GM12878 (cell line): ENCODE data around the gene TET2. TPM values are rescaled to one million over a fixed set of nuclear protein-coding genes. Genes with fewer than 3 reads are reported as not detected.

Experiments used
- ATAC-seq: fragments of 200-7000 bp; cut with Tn5 transposase; 3 replicates; pipeline ENCODE4 v1.9.1; 2020; ENCODE audit warnings: mild to moderate bottlenecking, moderate library complexity
- BruUV-seq: library from RNA; stranded (reverse); fragments of 400-500 nt; replicated peaks from 2 replicates; lab custom pipeline; 2021; lab: Mats Ljungman, UMichigan
- CTCF ChIA-PET: fragments of 300-600 bp; sonication (Branson Sonifier 250); formaldehyde crosslinking; extraction: SDS; loops from one replicate; lab custom pipeline; 2021; ENCODE audit warnings: inconsistent platforms; lab: Yijun Ruan, JAX
- POLR2A ChIA-PET: fragments of 350-600 bp; formaldehyde crosslinking; extraction: SDS; loops from one replicate; lab custom pipeline; 2021; ENCODE audit warnings: inconsistent platforms; lab: Charles Lee
- RAD21 ChIA-PET: fragments of 300-600 bp; sonication (Branson Sonifier 250); formaldehyde crosslinking; loops from one replicate; lab custom pipeline; 2023; ENCODE audit warnings: antibody characterized with exemption; ENCODE audit not compliant: unreplicated experiment; lab: Charles Lee
- SMC1A ChIA-PET: fragments of 300-600 bp; sonication (Branson Sonifier 250); formaldehyde crosslinking; loops from one replicate; lab custom pipeline; 2023; ENCODE audit not compliant: unreplicated experiment, uncharacterized antibody; lab: Charles Lee
- DNase-seq: peaks from one replicate; pipeline ENCODE4 v3.0.0-alpha.2; 2011; ENCODE audit warnings: low read depth, low spot score
- FAIRE-seq: peaks from 3 replicates; lab custom pipeline; 2011; peaks lifted over from hg19 to GRCh38; lab: Jason Lieb, UNC
- H2AFZ ChIP-seq: 2 replicates; pipeline ENCODE4 v1.6.0; 2011; ENCODE audit warnings: low read depth, low read length, control low read depth; ENCODE audit not compliant: control insufficient read depth
- H3K27ac ChIP-seq: 2 replicates; pipeline ENCODE4 v1.5.1; 2011; ENCODE audit warnings: control low read depth; ENCODE audit not compliant: control insufficient read depth, insufficient read depth
- H3K27me3 ChIP-seq, 2 experiments: replicated peaks in 1 of 2; 2 replicates each; pipeline versions ENCODE4 v1.6.0 to v1.6.1; 2011; ENCODE audit warnings: low read length in 1 of 2; ENCODE audit not compliant: control insufficient read depth in 2 of 2, insufficient read depth in 2 of 2
- H3K36me3 ChIP-seq, 2 experiments: 2 replicates each; pipeline ENCODE4 v1.5.1; 2011; ENCODE audit warnings: low read length in 1 of 2; ENCODE audit not compliant: control insufficient read depth in 2 of 2, insufficient read depth in 2 of 2
- H3K4me1 ChIP-seq: 2 replicates; pipeline ENCODE4 v1.6.1; 2011; ENCODE audit warnings: mild to moderate bottlenecking, low read length, moderate library complexity, mixed read lengths; ENCODE audit not compliant: control insufficient read depth, insufficient read depth
- H3K4me2 ChIP-seq: 2 replicates; pipeline ENCODE4 v1.6.0; 2011; ENCODE audit warnings: control low read depth; ENCODE audit not compliant: control insufficient read depth, insufficient read depth
- H3K4me3 ChIP-seq: fragments of 200-600 bp; sonication (generic); 2 replicates; pipeline ENCODE4 v1.5.1; 2016
- H3K79me2 ChIP-seq: 2 replicates; pipeline ENCODE4 v1.6.0; 2011; ENCODE audit warnings: low read length; ENCODE audit not compliant: control insufficient read depth, insufficient read depth
- H3K9ac ChIP-seq: 2 replicates; pipeline ENCODE4 v1.8.0; 2011; ENCODE audit warnings: low read length, control low read depth, mixed read lengths; ENCODE audit not compliant: control insufficient read depth, insufficient read depth
- H3K9me3 ChIP-seq: replicated peaks from 3 replicates; pipeline ENCODE4 v1.5.1; 2011; ENCODE audit warnings: mild to moderate bottlenecking, low read length; ENCODE audit not compliant: control insufficient read depth, insufficient read depth
- H4K20me1 ChIP-seq: 2 replicates; pipeline ENCODE4 v1.6.0; 2011; ENCODE audit not compliant: control insufficient read depth, insufficient read depth
- ATF3 ChIP-seq: IDR thresholded peaks from 2 replicates; pipeline ENCODE4 v1.6.1; 2011; ENCODE audit warnings: low read depth, mild to moderate bottlenecking, low read length, moderate library complexity, borderline replicate concordance; ENCODE audit errors: extremely low read depth
- ATF7 ChIP-seq: fragments of 450-650 bp; IDR thresholded peaks from 2 replicates; pipeline ENCODE4 v1.6.1; 2016; ENCODE audit warnings: low read depth, mild to moderate bottlenecking
- CBFB ChIP-seq: IDR thresholded peaks from 2 replicates; pipeline ENCODE4 v1.6.1; 2016; ENCODE audit warnings: antibody characterized with exemption, low read depth
- CBX3 ChIP-seq: fragments of 200-600 bp; sonication (generic); IDR thresholded peaks from 2 replicates; pipeline ENCODE4 v1.6.1; 2016; ENCODE audit warnings: low read depth, borderline replicate concordance
- CEBPB ChIP-seq, 2 experiments: fragments of 150-350 bp in 1 of 2; IDR thresholded peaks; 2 replicates each; pipeline ENCODE4 v1.6.1; 2012 to 2014; ENCODE audit warnings: low read depth in 2 of 2, low read length in 2 of 2, borderline replicate concordance in 1 of 2, inconsistent platforms in 1 of 2
- CHD4 ChIP-seq: fragments of 200-600 bp; sonication (generic); IDR thresholded peaks from 2 replicates; pipeline ENCODE4 v1.6.1; 2016; ENCODE audit warnings: mild to moderate bottlenecking
- CREB1 ChIP-seq: IDR thresholded peaks from 2 replicates; pipeline ENCODE4 v1.6.1; 2012; ENCODE audit warnings: low read depth, mild to moderate bottlenecking, inconsistent platforms
- EED ChIP-seq: sonication (generic); IDR thresholded peaks from 2 replicates; pipeline ENCODE4 v1.6.1; 2016; ENCODE audit warnings: antibody characterized with exemption, low read depth
- ELK1 ChIP-seq: IDR thresholded peaks from 2 replicates; pipeline ENCODE4 v1.6.1; 2012; ENCODE audit warnings: low read depth, low read length, improper control_type of control experiment
- MEF2B ChIP-seq: fragments of 450-650 bp; IDR thresholded peaks from 2 replicates; pipeline ENCODE4 v1.6.1; 2018; ENCODE audit warnings: mild to moderate bottlenecking, moderate library complexity; ENCODE audit not compliant: partially characterized antibody, poor library complexity, severe bottlenecking
- MTA2 ChIP-seq: fragments of 450-650 bp; IDR thresholded peaks from 2 replicates; pipeline ENCODE4 v1.6.1; 2016; ENCODE audit warnings: low read depth, mild to moderate bottlenecking, moderate library complexity
- MYB ChIP-seq: fragments of 150-350 bp; IDR thresholded peaks from 2 replicates; pipeline ENCODE4 v1.6.1; 2014; ENCODE audit warnings: mild to moderate bottlenecking, low read depth, low read length, borderline replicate concordance
- MYC ChIP-seq: IDR thresholded peaks from 2 replicates; pipeline ENCODE4 v1.6.1; 2011; ENCODE audit warnings: mild to moderate bottlenecking, low read length, moderate library complexity, inconsistent platforms; ENCODE audit not compliant: insufficient read depth, insufficient replicate concordance, insufficient read length, severe bottlenecking
- NFYA ChIP-seq: IDR thresholded peaks from 2 replicates; pipeline ENCODE4 v1.6.1; 2011; ENCODE audit warnings: low read depth, mild to moderate bottlenecking, low read length, improper control_type of control experiment, borderline replicate concordance
- PKNOX1 ChIP-seq: fragments of 450-650 bp; IDR thresholded peaks from 2 replicates; pipeline ENCODE4 v1.6.1; 2016; ENCODE audit warnings: mild to moderate bottlenecking
- SIX5 ChIP-seq: IDR thresholded peaks from 2 replicates; pipeline ENCODE4 v1.6.1; 2011; ENCODE audit warnings: mild to moderate bottlenecking, low read depth, low read length, moderate library complexity; ENCODE audit not compliant: severe bottlenecking
- SMAD5 ChIP-seq: IDR thresholded peaks from 2 replicates; pipeline ENCODE4 v1.6.1; 2016; ENCODE audit warnings: antibody characterized with exemption, low read depth
- YY1 ChIP-seq: IDR thresholded peaks from 2 replicates; pipeline ENCODE4 v1.6.1; 2011; ENCODE audit warnings: low read depth, mild to moderate bottlenecking, low read length
- ZBED1 ChIP-seq: IDR thresholded peaks from 2 replicates; pipeline ENCODE4 v1.6.1; 2016; ENCODE audit warnings: borderline replicate concordance
- WGBS: methylation state at CpG from one replicate; pipeline ENCODE4 v1.1.6; 2016; ENCODE audit warnings: low lambda C conversion rate; ENCODE audit not compliant: insufficient replicate concordance, insufficient coverage; ENCODE audit errors: missing lambda C conversion rate; 5-methylcytosine and 5-hydroxymethylcytosine counted together
- in situ Hi-C: fragments of 300-500 bp; cut with MboI; formaldehyde crosslinking; loops from 9 replicates; pipeline ENCODE4 v1.14.3; 2018; ENCODE audit warnings: mixed read lengths
- intact Hi-C: fragments of 100-400 bp; cut with micrococcal nuclease; formaldehyde crosslinking; loops from one replicate; pipeline ENCODE4 v1.14.2; 2022; ENCODE audit not compliant: unreplicated experiment
- polyA plus RNA-seq, 11 experiments: library from polyadenylated mRNA; depleted of rRNA in 4 of 11; unstranded in 6 of 11; stranded (reverse) in 5 of 11; fragments of >200 nt; fragmentation: Nextera tagmentation in 4 of 11; fragmentation: Illumina TruSeq in 1 of 11; extraction: Ambion mirVana in 4 of 11; extraction: Trizol in 1 of 11; gene quantifications; 1 replicate in 1 of 11; 2 replicates in 10 of 11; pipeline versions ENCODE4 v1.2.1 to v1.2.3, GENCODE V29; 2011 to 2016; ENCODE audit warnings: inconsistent platforms in 2 of 11, missing spikeins in 2 of 11, low read depth in 1 of 11
- total RNA-seq, 4 experiments: library from RNA; depleted of rRNA in 3 of 4; stranded (reverse); fragments of >200 nt in 3 of 4; fragmentation: Illumina TruSeq in 1 of 4; extraction: Trizol in 1 of 4; gene quantifications; 2 replicates each; pipeline versions ENCODE4 v1.2.1 to v1.2.3, GENCODE V29; 2013 to 2021

Gene TET2
- total and polyA plus RNA-seq, 10 of the 15 experiments (the other 5 are each of a cell fraction or from before 2014, with no cell fraction given) = 3.7 to 49.0 (median 27.5) TPM

GRCh38 chr4:105305019-105305836 lies 158.6 kb downstream of the TET2 start (continued):
- TF ChIP-seq MYC (no peak), MYB (no peak), ATF7 (peak; percentile 97), EED (peak; percentile 68; the same call in 1 of the 2 replicates), CHD4 (0 out of 2 replicates have a peak, but pooled peaks have one; percentile 23), NFYA (no peak), CREB1 (peak; percentile 67), CBFB (no peak), ATF3 (no peak), ZBED1 (peak; percentile 79)
- TF ChIP-seq, all 136 proteins: peak for 34

GRCh38 chr4:105306158-105306781 lies 159.6 kb downstream of the TET2 start:
- FAIRE-seq (peak; percentile 88), ATAC-seq (peak; percentile 91), DNase-seq (peak; percentile 91)
- Histone ChIP-seq H3K4me3 (peak overlapping the region; percentile 24; the same call in 1 of the 2 replicates), H3K9ac (no peak overlapping the region), H3K9me3 (no peaks in the 10 kb centered on the region; the same call in 1 of the 3 replicates), H3K79me2 (no peaks in the 10 kb centered on the region), H3K27me3 (no peaks in the 10 kb centered on the region), H3K36me3 (no peaks in the 10 kb centered on the region), H2AFZ (peak overlapping the region; percentile 30), H3K4me2 (peak overlapping the region; percentile 78), H3K4me1 (peaks cover 14% of the 10 kb centered on the region), H3K27ac (peak overlapping the region; percentile 86), H4K20me1 (no peaks in the 10 kb centered on the region)
- no TSS peak for BruUV-seq
- CTCF ChIA-PET = interaction anchor here (0.8 to 1.0 kb wide), 3 partner anchors 148 to 437 kb away, joined by 3 to 6 read pairs (median 3); no protein-coding TSS in a partner anchor
- intact Hi-C loops = loop anchor here (1.0 to 5.0 kb wide), 5 partner anchors 114 to 814 kb away; partner anchors contain the start of genes CXXC4 and TET2
- RAD21 ChIA-PET = interaction anchor here (0.9 to 3.3 kb wide), 9 partner anchors 13 to 167 kb away, joined by 3 to 26 read pairs (median 5); partner anchors contain the start of gene PPA2
- 4% methylated on average over 5 of the region's 5 CpGs for WGBS
- SMC1A ChIA-PET = interaction anchor here (0.8 to 3.2 kb wide), 15 partner anchors 10 to 562 kb away, joined by 3 to 19 read pairs (median 4); partner anchors contain the start of genes PPA2 and TET2
- POLR2A ChIA-PET = interaction anchor here (0.6 to 1.7 kb wide), 3 partner anchors 159 to 554 kb away, joined by 3 to 6 read pairs (median 3); partner anchors contain the start of gene TET2
- in situ Hi-C loops = no loop called here
- TF ChIP-seq ELK1 = no peak
- peak; percentile 74 for TF ChIP-seq MEF2B
- TF ChIP-seq PKNOX1 = peak; percentile 91
- TF ChIP-seq CEBPB (IDR thresholded peaks at IDR 0.05; ENCODE audit: borderline replicate concordance in 1 of 2, low read depth in 2 of 2, low read length in 2 of 2) = peak in 1 of 2 experiments; percentile 74; a peak in 1 of 4 replicates
- no peak for TF ChIP-seq CBX3
- TF ChIP-seq SMAD5 = no peak
- TF ChIP-seq NFYA = no peak
- 0 out of 2 replicates have a peak, but pooled peaks have one; percentile 9 for TF ChIP-seq YY1
- no peak for TF ChIP-seq SIX5
- peak; percentile 83 for TF ChIP-seq MTA2
